Measurements from ENCODE around the gene RHOXF2B. TPM values are rescaled to one million over a fixed set of nuclear protein-coding genes. Genes with fewer than 3 reads are reported as not detected.
"Not testable (repeated sequence)": the region's sequence is repeated elsewhere in the genome, so short reads cannot be mapped to it uniquely, and the experiment has no call there.

RHOXF2B gene
- total RNA-seq = not detected

DNA sequence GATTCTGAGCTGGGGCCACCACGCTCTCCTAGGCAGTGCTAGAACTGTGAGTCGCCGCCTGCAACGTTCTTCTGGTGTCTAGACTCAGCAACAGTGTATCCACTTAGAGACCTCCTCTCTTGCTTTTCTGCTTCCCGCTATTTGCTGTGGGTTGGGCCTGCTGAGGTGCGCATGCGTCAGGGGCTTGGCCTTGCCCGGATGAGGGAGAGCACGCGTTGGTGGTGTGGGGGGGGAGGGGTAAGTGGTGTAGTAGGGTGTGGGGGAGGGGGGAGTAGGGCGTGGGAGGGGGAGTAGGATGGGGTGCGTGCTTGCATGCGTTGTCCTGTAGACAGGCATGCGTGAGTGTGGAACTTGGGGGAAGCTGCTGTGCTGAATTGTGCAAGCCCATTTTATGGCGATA lies at the start of gene RHOXF2B:
TSS of gene RHOXF2B (minus strand) at position 101 of the 400 bp plus-strand sequence. CDS start 138 bp downstream, outside the sequence.
- not testable (repeated sequence) for H3K27me3 ChIP-seq (ENCODE audit: control insufficient read depth in 3 of 3, insufficient read depth in 3 of 3, low read length in 3 of 3); H3K27ac ChIP-seq (ENCODE audit: low read depth, low read length); H3K9me3 ChIP-seq (ENCODE audit: control insufficient read depth in 3 of 3, low read length in 3 of 3); H3K4me3 ChIP-seq (ENCODE audit: low read length in 3 of 3); H3K4me1 ChIP-seq (ENCODE audit: control insufficient read depth in 3 of 3, insufficient read depth in 3 of 3, low read length in 3 of 3); H3K36me3 ChIP-seq (ENCODE audit: control insufficient read depth in 3 of 3, insufficient read depth in 3 of 3, low read length in 3 of 3); H3K9ac ChIP-seq (ENCODE audit: low read depth in 1 of 3, low read length in 3 of 3)

DNA sequence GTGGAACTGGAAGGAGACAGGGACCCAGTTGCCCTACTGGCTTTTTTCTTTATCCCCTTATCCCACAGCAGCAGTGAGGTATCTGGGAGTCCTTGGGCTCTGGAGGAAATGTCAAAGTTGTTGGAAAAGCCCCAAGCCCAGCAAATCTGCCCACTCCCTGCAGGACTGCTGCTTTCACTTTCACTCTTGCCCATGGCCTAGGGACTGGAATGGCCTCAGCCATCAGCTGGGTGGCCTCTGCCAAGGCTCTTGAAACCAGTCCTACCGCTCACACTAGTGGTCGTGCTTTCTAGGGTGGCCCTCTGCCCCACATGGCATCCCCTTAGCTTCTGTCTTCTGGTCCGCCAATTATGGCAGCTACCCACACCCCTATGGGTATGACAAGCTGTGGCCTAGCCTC lies 48.0 kb upstream of the RHOXF2B start:
- Histone ChIP-seq H3K9ac (ENCODE audit: low read depth in 1 of 3, low read length in 3 of 3) (peak overlapping the region in 1 of 3 donors; percentile 10), H3K4me1 (ENCODE audit: control insufficient read depth in 3 of 3, insufficient read depth in 3 of 3, low read length in 3 of 3) (no peaks in the 10 kb centered on the region), H3K27ac (ENCODE audit: low read depth, low read length) (no peak overlapping the region), H3K27me3 (ENCODE audit: control insufficient read depth in 3 of 3, insufficient read depth in 3 of 3, low read length in 3 of 3) (no peaks in the 10 kb centered on the region), H3K9me3 (ENCODE audit: control insufficient read depth in 3 of 3, low read length in 3 of 3) (no peaks in the 10 kb centered on the region), H3K36me3 (ENCODE audit: control insufficient read depth in 3 of 3, insufficient read depth in 3 of 3, low read length in 3 of 3) (no peaks in the 10 kb centered on the region), H3K4me3 (ENCODE audit: low read length in 3 of 3) (peak overlapping the region in 1 of 3 donors; percentile 1)

DNA sequence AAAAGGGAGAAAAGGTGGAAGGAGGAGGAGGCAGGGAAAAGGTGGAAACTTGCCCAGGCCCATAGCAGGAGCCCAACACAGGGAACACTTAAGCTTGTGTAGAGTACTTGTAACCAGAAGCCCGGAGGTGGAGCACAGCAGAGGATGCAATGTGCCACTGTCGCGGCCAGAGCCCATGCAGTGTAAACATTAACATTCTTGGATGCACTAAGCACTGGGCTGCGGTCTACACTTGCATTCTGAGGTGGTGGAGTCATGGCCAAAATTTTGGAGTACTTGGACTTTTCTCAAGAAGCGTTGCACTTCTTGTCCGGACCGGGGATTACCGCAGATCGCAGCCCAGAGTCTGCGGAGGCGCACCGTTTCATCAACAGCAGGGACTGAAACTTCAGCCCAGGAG lies 42.7 kb upstream of the RHOXF2B start:
- Histone ChIP-seq H3K27me3 (ENCODE audit: control insufficient read depth in 3 of 3, insufficient read depth in 3 of 3, low read length in 3 of 3) (no peaks in the 10 kb centered on the region), H3K4me3 (ENCODE audit: low read length in 3 of 3) (peak overlapping the region in 1 of 3 donors; percentile 20), H3K9me3 (ENCODE audit: control insufficient read depth in 3 of 3, low read length in 3 of 3) (no peaks in the 10 kb centered on the region), H3K9ac (ENCODE audit: low read depth in 1 of 3, low read length in 3 of 3) (no peak overlapping the region), H3K27ac (ENCODE audit: low read depth, low read length) (no peak overlapping the region), H3K4me1 (ENCODE audit: control insufficient read depth in 3 of 3, insufficient read depth in 3 of 3, low read length in 3 of 3) (no peaks in the 10 kb centered on the region), H3K36me3 (ENCODE audit: control insufficient read depth in 3 of 3, insufficient read depth in 3 of 3, low read length in 3 of 3) (no peaks in the 10 kb centered on the region)

DNA sequence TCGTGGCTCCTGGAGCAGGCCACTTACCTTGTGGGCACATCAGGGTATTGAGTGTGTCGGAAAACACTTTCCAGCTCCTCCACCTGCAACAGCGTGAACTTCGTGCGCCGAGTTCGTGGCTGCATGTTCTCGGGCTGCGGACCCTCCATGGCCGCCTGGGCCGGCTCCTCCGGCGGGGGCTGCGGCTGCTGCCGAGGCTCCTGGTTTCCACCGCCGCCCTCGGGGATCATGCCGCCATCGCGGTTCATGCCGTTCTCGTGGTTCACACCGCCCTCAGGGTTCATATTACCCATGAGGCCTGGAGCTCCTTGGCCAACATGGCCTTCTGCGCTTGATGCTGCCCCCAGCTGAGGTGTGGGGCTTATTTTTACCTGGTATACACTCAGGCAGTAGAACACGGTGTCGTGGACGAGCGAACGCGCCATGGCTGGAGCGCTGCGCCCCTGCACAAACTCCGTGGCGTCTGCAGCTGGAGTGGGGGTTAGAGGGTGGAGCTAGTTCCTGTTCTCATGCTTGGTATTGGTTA lies 38.0 kb upstream of the RHOXF2B start, which contains the start of gene RHOXF1:
TSS of gene RHOXF1 (minus strand) at position 476 of the 526 bp plus-strand sequence. CDS start at position 425, 51 bp downstream.
- no peaks in the 10 kb centered on the region for H3K4me1 ChIP-seq (ENCODE audit: control insufficient read depth in 3 of 3, insufficient read depth in 3 of 3, low read length in 3 of 3)
- no peaks in the 10 kb centered on the region for H3K36me3 ChIP-seq (ENCODE audit: control insufficient read depth in 3 of 3, insufficient read depth in 3 of 3, low read length in 3 of 3)
- no peaks in the 10 kb centered on the region for H3K9me3 ChIP-seq (ENCODE audit: control insufficient read depth in 3 of 3, low read length in 3 of 3)
- H3K27ac ChIP-seq (ENCODE audit: low read depth, low read length) = no peak within 1 kb of the TSS
- H3K4me3 ChIP-seq (ENCODE audit: low read length in 3 of 3) = no peak within 1 kb of the TSS
- no peak within 1 kb of the TSS for H3K9ac ChIP-seq (ENCODE audit: low read depth in 1 of 3, low read length in 3 of 3)
- no peaks in the 10 kb centered on the region for H3K27me3 ChIP-seq (ENCODE audit: control insufficient read depth in 3 of 3, insufficient read depth in 3 of 3, low read length in 3 of 3)

DNA sequence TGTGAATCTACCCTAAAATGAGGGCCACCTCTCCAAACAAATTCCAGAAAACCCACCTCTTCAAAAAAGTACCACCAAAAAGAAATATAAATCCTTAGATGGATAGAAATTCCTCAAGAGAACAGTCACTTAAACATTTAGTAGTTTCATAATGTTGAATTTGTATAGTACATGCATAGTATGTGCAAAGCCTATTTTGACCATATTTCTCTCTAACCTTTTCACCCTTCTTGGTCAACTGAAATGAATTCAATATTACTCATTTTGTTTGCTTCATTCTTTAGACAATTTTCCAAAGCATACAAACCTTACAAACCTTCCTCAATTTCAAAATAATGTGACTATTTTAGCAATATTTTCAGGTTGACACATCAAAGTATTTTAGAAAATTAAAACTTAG lies 34.1 kb upstream of the RHOXF2B start:
- no peak overlapping the region for H3K27ac ChIP-seq (ENCODE audit: low read depth, low read length)
- no peaks in the 10 kb centered on the region for H3K27me3 ChIP-seq (ENCODE audit: control insufficient read depth in 3 of 3, insufficient read depth in 3 of 3, low read length in 3 of 3)
- no peaks in the 10 kb centered on the region for H3K4me1 ChIP-seq (ENCODE audit: control insufficient read depth in 3 of 3, insufficient read depth in 3 of 3, low read length in 3 of 3)
- no peak overlapping the region for H3K9ac ChIP-seq (ENCODE audit: low read depth in 1 of 3, low read length in 3 of 3)
- H3K4me3 ChIP-seq (ENCODE audit: low read length in 3 of 3) = no peak overlapping the region
- H3K9me3 ChIP-seq (ENCODE audit: control insufficient read depth in 3 of 3, low read length in 3 of 3) = no peaks in the 10 kb centered on the region
- no peaks in the 10 kb centered on the region for H3K36me3 ChIP-seq (ENCODE audit: control insufficient read depth in 3 of 3, insufficient read depth in 3 of 3, low read length in 3 of 3)

DNA sequence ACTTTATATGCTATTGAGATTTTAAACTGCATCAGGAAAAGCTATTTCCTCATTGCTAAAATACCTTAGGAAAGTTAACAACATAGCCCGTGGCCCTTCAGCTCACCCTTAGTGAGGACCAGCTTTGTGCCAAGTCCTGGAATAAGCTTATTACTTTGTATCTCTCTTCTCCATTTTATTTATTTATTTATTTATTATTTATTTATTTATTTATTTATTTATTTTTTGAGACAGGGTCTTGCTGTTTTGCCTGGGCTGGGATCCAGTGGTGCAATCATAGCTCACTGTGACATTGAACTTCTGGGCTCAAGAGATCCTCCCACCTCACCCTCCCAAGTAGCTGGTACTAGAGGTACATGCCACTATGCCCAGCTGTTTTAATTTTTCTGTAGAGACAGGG lies 31.9 kb upstream of the RHOXF2B start:
- Histone ChIP-seq H3K9me3 (ENCODE audit: control insufficient read depth in 3 of 3, low read length in 3 of 3) (peaks cover 0 to 3% (median 0%) of the 10 kb centered on the region in 3 donors), H3K4me3 (ENCODE audit: low read length in 3 of 3) (no peak overlapping the region), H3K9ac (ENCODE audit: low read depth in 1 of 3, low read length in 3 of 3) (no peak overlapping the region), H3K36me3 (ENCODE audit: control insufficient read depth in 3 of 3, insufficient read depth in 3 of 3, low read length in 3 of 3) (no peaks in the 10 kb centered on the region), H3K27ac (ENCODE audit: low read depth, low read length) (no peak overlapping the region), H3K27me3 (ENCODE audit: control insufficient read depth in 3 of 3, insufficient read depth in 3 of 3, low read length in 3 of 3) (no peaks in the 10 kb centered on the region), H3K4me1 (ENCODE audit: control insufficient read depth in 3 of 3, insufficient read depth in 3 of 3, low read length in 3 of 3) (no peaks in the 10 kb centered on the region)

DNA sequence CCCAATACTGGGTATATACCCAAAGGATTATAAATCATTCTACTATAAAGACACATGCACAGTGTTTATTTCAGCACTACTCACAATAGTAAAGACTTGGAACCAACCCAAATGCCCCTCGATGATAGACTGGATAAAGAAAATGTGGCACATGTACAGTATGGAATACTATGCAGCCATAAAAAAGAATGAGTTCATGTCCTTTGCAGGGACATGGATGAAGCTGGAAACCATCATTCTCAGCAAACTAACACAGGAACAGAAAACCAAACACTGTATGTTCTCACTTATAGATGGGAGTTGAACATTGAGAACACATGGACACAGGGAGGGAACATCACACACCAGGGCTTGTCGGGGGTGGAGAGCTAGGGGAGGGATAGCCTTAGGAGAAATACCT lies 27.2 kb upstream of the RHOXF2B start:
- not testable (repeated sequence) for H3K9ac ChIP-seq (ENCODE audit: low read depth in 1 of 3, low read length in 3 of 3); H3K27me3 ChIP-seq (ENCODE audit: control insufficient read depth in 3 of 3, insufficient read depth in 3 of 3, low read length in 3 of 3); H3K36me3 ChIP-seq (ENCODE audit: control insufficient read depth in 3 of 3, insufficient read depth in 3 of 3, low read length in 3 of 3)

DNA sequence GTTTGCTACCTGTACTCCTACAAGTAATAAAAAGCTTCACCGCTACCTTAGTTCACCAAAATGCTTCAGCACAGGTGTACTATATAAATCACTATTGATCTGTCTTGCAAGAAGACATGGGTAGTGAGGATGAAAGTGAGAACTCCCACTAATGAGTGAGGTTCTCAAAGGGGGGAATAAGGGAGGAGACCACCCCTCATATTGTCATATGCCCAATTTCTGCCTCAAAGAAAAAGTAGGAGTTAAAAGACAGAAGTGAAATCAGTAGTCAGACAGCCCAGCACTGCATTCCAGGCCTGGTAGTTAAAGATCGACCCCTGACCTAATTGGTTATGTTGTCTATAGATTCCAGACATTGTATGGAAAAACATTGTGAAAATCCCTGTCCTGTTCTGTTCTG lies 23.6 kb upstream of the RHOXF2B start:
- not testable (repeated sequence) for H3K4me3 ChIP-seq (ENCODE audit: low read length in 3 of 3); H3K9ac ChIP-seq (ENCODE audit: low read depth in 1 of 3, low read length in 3 of 3); H3K9me3 ChIP-seq (ENCODE audit: control insufficient read depth in 3 of 3, low read length in 3 of 3); H3K27me3 ChIP-seq (ENCODE audit: control insufficient read depth in 3 of 3, insufficient read depth in 3 of 3, low read length in 3 of 3); H3K4me1 ChIP-seq (ENCODE audit: control insufficient read depth in 3 of 3, insufficient read depth in 3 of 3, low read length in 3 of 3); H3K36me3 ChIP-seq (ENCODE audit: control insufficient read depth in 3 of 3, insufficient read depth in 3 of 3, low read length in 3 of 3); H3K27ac ChIP-seq (ENCODE audit: low read depth, low read length)

More for the DNA sequence above, 27.2 kb upstream of the RHOXF2B start:
- not testable (repeated sequence) for H3K27ac ChIP-seq (ENCODE audit: low read depth, low read length); H3K9me3 ChIP-seq (ENCODE audit: control insufficient read depth in 3 of 3, low read length in 3 of 3); H3K4me3 ChIP-seq (ENCODE audit: low read length in 3 of 3); H3K4me1 ChIP-seq (ENCODE audit: control insufficient read depth in 3 of 3, insufficient read depth in 3 of 3, low read length in 3 of 3)

DNA sequence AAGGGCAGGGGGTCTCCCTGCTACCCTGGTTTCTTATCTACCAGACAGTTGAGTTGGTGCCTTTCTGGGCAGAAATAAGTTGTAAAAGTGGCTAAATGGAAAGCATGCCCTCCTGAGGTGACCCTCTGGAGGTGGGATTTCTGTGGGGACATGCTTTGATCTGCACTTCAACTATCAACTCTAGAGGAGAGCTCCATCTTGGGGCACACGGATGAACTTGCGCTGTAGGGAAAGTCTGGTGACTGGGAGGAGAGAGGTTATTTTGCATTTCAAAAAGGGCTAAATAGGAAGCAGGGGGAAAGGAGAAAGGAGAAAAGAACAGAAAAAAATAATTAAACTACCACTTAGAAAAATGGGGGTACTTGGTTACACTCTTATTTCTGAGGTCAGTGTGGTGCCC lies 12.7 kb upstream of the RHOXF2B start:
- peaks cover 0 to 7% (median 0%) of the 10 kb centered on the region in 3 donors for H3K27me3 ChIP-seq (ENCODE audit: control insufficient read depth in 3 of 3, insufficient read depth in 3 of 3, low read length in 3 of 3)
- H3K27ac ChIP-seq (ENCODE audit: low read depth, low read length) = no peak overlapping the region
- H3K36me3 ChIP-seq (ENCODE audit: control insufficient read depth in 3 of 3, insufficient read depth in 3 of 3, low read length in 3 of 3) = no peaks in the 10 kb centered on the region
- H3K9me3 ChIP-seq (ENCODE audit: control insufficient read depth in 3 of 3, low read length in 3 of 3) = no peaks in the 10 kb centered on the region
- no peak overlapping the region for H3K9ac ChIP-seq (ENCODE audit: low read depth in 1 of 3, low read length in 3 of 3)
- no peak overlapping the region for H3K4me3 ChIP-seq (ENCODE audit: low read length in 3 of 3)
- no peaks in the 10 kb centered on the region for H3K4me1 ChIP-seq (ENCODE audit: control insufficient read depth in 3 of 3, insufficient read depth in 3 of 3, low read length in 3 of 3)

DNA sequence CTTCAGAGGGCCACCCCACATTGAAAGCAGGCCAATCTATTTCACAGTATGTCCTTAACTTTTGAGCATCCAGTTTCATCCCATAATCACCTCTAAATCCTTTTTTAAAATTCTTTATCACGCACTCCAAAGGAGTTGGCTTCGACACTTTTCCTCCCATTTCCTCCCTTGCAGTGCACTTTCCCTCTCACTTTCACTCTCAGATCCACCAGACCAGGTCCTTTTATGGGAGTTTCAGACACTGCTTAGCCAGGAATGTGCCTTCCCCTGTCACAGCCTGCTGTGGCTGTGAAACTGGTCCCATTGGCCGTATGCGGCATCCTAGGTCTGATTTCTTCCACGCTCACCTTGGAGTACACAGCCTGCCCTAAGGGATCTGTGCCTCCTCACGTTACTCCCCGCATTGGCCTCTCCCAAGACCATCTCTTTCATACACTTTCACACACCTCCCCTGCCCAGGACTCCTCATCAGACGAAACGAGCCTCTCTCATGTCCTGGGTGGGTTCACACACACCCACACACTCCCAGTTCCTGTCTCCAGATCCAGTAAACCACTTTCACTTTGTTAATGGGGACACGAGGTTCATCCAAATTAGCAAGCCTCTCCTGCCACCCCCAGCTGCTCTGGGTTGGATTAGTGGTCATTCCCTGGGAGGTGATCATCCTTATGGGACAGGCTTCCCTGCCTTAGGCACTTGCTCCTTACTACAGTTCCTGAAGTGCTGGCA lies 10.0 kb upstream of the RHOXF2B start:
- H3K36me3 ChIP-seq (ENCODE audit: control insufficient read depth in 3 of 3, insufficient read depth in 3 of 3, low read length in 3 of 3) = no peaks in the 10 kb centered on the region
- H3K27ac ChIP-seq (ENCODE audit: low read depth, low read length) = no peak overlapping the region
- H3K4me3 ChIP-seq (ENCODE audit: low read length in 3 of 3) = no peak overlapping the region
- H3K9me3 ChIP-seq (ENCODE audit: control insufficient read depth in 3 of 3, low read length in 3 of 3) = no peaks in the 10 kb centered on the region
- peaks cover 0 to 7% (median 0%) of the 10 kb centered on the region in 3 donors for H3K27me3 ChIP-seq (ENCODE audit: control insufficient read depth in 3 of 3, insufficient read depth in 3 of 3, low read length in 3 of 3)
- H3K9ac ChIP-seq (ENCODE audit: low read depth in 1 of 3, low read length in 3 of 3) = no peak overlapping the region
- H3K4me1 ChIP-seq (ENCODE audit: control insufficient read depth in 3 of 3, insufficient read depth in 3 of 3, low read length in 3 of 3) = no peaks in the 10 kb centered on the region

All from skeletal muscle tissue (tissue), 4 donors.